Activated CD8-positive, alpha-beta memory T cell treated with anti-CD3 and anti-CD28 coated beads, Interleukin-2, amount 50 U/mL, for 1 hour (primary cell): ENCODE measurements around the gene MID1.

ENCODE experiments used
- DNase-seq: peaks from one replicate; pipeline ENCODE4 v3.0.0-alpha.2; 2020; ENCODE audit errors: extremely low read depth

Gene MID1

DNA sequence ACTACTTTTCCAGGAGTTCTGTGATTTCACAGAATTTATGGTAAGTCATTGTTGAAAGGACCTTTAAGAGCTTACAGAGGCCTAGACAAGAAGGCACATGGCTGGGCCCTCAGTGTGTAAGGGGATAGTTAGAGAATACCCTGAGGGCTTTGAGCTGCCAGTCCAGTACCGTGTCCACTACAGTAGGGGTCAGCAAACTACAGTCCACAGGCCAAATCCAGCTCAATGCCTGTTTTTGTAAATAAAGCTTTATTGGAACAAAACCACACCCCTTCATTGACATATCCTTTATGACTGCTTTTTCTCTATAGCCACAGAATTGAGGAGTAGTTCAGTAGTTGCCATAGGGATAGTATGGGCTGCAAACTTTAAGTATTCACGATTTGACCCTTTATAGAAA lies 176.2 kb downstream of the MID1 start:
- DNase-seq, result no peak

GRCh38 chrX:10441464-10441863 lies 178.9 kb downstream of the MID1 start:
- DNase-seq, result no peak

DNA sequence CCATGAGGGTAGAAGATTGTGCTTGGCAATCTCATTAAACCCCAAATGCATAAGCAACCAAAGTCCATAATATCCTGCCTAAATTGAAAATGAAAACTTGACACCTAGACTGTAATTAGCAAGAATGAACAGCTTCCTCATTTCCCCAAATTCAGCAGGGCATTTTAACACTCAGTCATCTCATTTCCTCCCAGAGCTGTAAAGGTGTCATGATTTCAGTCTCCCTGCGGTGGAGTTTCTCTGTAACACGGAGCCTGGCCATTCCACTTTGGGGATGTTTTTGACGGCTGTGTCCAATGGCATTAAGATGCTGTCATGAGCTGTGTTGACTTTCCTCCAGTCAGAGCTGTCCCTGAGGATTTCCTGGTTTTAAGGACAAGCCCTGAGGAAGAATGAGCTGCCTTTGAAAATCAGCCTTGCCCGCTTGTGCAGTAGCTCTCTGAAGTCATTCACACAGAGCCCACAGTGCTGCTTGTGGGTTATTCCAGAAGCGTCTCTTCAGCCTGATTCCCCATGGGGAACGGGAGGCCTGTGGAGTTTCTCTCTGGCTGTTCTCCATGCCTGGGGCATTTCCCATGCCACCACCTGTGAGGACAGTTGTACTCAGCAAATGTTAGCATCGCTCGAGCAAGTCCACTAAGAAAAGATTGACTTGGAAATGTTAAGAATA lies 187.0 kb downstream of the MID1 start:
- no peak for DNase-seq

GRCh38 chrX:10429908-10430307 lies 190.5 kb downstream of the MID1 start:
- no peak for DNase-seq

DNA sequence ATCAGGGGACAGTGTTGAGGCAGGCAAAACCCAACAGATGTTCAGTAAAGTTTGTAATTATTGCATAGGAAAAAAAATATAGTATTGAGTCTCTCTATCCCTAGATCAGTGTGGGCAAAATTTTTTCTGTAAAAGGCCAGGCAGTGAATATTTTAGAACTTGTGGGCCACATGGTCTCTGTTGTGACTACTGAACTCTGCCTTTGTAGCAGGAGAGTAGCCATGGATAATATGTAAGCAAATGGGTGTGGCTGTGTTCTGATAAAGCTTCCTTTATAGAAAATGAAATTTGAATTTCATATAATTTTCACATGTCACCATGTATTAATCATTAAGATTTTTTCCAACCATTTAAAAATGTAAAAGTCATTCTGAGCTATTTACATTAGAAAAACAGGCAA lies 193.1 kb downstream of the MID1 start:
- no peak for DNase-seq

DNA sequence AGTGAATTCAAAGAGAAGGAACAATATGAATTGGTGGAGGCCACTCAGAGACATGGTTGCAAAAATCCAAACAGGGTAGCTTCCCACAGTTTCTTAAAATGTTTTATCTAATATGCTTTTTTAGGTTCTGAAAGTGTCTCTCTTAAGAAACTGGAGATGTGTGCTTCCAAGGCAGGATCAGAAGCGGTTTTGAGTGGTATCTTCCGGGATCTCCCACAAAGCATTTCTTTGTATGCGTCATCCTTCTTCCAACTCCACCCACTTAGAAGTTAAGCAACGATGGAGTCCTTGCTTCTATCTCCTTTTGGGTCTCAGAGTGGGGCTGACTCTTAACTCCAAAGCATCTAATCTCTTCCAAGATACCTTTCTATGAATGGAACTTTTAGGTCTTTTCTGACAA lies 196.7 kb downstream of the MID1 start:
- DNase-seq, result no peak

GRCh38 chrX:10420134-10420533 lies 200.3 kb downstream of the MID1 start:
- no peak for DNase-seq

GRCh38 chrX:10416424-10416823 lies 204.0 kb downstream of the MID1 start:
- DNase-seq, result no peak

DNA sequence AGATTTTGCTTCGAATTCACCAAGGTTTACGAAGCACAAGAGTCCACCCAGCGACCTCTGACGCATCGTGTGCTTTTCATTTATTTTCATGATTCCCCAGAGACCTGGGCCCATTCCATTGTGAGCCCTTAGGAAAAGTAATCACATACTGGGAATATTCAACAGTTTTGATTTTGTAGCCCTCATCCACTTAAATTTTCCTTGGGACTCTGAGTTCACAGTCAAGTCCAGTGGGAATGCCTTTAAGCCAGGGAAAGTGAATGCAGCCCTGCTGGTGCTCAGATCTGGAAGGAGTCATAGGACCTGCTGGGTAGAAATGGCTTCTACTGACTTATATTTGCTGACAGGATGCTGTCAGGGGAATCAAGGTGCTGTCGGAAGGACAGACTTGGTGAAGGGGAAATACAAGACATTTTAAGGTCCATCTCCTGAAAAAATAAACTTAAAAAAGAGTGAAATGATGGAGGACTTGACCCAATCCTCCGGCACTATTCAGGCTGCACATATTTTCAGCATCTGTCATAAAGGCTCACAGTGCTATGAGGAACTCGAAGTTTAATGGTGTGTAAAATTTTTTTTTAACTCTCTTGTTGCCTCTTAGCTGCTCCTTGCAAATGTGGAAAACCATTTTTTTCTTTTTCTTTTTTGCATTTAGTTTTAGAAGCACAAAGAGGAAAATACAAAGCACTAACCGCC lies 204.9 kb downstream of the MID1 start:
- DNase-seq, result no peak

DNA sequence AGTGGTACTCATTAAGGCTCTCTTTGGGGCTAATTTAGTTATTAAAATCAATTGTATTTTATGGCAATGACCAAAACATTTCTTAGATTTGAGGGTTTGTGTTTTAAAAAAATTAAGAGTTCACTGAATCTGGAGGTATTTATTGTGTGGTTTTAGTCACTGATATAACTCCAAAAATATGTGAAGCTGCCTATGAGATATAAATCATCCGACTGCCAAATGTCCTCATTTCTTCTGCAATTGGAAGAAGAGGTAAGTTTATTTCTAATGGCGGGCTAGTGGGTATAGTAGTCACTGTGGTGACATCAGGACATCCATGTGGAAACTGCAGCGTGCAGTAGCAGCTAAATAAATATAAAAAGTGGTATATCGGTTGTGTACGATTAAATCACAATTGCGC lies 205.5 kb downstream of the MID1 start:
- no peak for DNase-seq

DNA sequence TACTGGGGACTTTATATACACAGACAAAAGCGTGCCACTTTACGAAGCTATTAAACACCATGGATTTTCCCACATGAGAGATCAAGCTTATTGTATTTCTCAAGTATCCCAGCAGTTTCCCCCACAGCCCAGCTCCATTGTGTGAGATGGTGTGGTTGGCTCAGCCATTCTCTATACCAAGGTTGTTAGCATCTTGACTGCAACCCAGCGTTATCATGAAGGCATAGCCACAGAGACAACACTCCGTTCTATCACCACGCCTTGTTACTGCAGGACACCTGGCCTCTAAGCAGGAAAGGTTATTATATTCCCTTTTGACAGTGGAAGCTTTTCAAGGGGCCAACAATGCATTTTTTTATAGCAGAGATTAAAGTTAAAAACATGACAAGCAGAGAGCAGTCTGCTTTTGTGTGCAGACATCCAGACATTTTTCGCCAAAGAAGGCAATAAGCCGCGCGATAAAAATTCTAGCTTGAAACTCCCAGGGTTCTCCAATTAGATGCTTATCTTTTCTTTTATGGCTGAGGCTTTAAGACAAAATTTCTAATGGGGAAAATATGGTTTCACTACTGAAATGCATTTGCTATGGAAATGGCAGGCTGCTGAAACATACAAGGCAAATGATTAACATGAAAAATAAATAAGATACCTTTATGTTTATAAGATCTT lies 206.1 kb downstream of the MID1 start:
- no peak for DNase-seq

- DNase-seq, result no peak
Observed at GRCh38 chrX:10404436-10404835, 215.9 kb downstream of the MID1 start.

DNA sequence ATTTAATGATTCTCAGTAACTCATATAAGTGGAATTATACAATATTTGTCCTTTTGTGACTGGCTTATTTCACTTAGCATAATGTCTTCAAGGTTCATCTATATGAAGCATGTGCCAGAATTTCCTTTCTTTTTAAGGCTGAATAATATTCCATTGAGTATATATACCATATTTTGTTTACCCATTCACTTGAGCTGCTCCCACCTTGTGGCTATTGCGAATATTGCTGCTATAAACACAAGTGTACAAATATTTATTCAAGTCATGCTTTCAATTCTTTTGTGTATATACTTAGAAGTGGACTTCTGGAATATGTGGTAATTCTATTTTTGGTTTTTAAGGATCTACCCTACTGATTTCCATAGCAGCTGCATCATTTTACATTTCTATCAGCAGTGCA lies 219.1 kb downstream of the MID1 start:
- no peak for DNase-seq

DNA sequence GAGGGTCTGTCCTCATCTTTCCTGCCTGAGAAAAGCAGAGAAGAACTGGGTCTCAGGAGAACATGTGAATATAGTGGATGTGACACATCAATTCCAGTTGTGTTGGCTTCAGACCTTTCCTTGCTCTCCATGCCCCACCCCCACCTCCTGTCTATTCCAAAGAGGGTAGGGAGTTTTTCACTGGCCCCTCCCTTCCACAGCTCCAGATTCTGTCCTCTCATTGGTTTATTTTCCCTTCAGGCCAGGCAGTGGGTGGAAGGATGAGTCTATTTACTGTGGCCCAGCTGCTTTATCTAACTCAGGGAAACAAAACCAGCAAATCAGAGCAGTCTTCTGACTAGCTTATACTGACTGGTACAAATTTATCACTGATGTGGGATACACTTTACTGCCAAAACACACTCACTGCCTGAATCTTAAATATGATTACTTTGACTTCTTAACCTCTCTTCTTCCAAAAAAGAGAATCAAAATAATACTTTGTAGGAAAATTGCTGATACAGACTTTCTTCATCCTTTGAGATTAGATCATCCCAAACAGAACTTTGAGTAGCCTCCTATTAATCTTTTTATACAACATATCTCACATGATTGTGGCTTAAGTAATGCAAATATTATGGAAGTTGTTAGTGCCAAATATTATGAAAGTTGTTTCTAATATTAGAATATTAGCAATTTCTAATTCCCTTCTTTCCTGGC lies 221.2 kb downstream of the MID1 start:
- DNase-seq, result no peak

DNA sequence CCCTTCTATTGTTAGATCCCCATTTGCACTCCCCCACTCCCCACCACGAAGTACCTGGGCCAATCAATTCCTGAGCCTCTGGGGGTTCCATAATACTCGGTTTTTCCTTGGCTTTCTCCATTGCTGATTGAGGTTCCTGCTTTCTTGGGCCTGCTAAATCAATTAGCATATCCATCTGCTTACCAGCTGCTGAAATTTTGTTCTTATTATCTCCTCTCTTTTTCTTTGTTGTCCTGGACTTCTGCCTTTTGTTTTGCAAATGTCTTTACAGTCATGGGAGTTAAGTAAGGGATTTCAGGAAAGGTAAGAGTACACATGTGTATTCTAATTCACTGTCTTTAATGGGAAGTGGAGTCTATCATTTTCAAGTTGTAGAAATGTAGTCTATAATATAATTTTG lies 222.2 kb downstream of the MID1 start:
- no peak for DNase-seq

GRCh38 chrX:10397349-10397748 lies 223.0 kb downstream of the MID1 start:
- DNase-seq, result no peak

DNA sequence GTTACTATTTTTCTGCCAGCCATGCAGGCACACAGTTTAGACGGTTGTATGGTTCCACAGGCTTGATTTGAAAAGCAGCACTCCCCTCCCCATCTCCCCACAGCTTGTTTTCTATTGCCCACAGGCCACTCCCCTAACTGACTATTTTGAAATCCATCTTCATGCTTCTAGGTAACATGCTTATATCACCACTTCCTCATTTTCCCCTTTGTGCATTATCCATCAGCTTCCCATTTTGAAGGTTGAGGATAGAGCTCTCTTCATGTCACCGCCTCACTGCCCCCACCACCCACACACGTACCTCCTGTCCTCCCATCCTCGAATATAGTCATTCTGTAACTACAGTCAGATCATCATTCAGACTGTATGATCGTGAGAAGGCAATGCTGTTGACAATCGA lies 224.7 kb downstream of the MID1 start:
- DNase-seq, result no peak
